Stomach (tissue), 9 donors: Measurements from ENCODE around the gene THSD7B. TPM values are rescaled to one million over a fixed set of nuclear protein-coding genes. Genes with fewer than 3 reads are reported as not detected.
A peak's percentile ranks its signal among the peaks of the same experiment; 100 is the strongest.

Experiments used
- DNase-seq, 2 donors: peaks; one replicate each; pipeline versions ENCODE4 v3.0.0 to v3.0.0-alpha.2; 2013 to 2019
- H3K27ac ChIP-seq, 5 donors: fragments of 200-600 bp in 4 of 5; sonication (generic) in 4 of 5; one replicate each; pipeline ENCODE4 v1.5.1; 2013 to 2019; ENCODE audit warnings: mild to moderate bottlenecking in 1 of 5, moderate library complexity in 1 of 5
- H3K27me3 ChIP-seq, 3 donors: fragments of 200-600 bp; sonication (generic); one replicate each; pipeline ENCODE4 v1.5.1; 2017 to 2019; ENCODE audit warnings: mixed run types in 1 of 3
- H3K36me3 ChIP-seq, 4 donors: fragments of 200-600 bp; sonication (generic); 1 replicate in 3 of 4; 2 replicates in 1 of 4; pipeline ENCODE4 v1.5.1; 2016 to 2019
- H3K4me1 ChIP-seq, 4 donors: fragments of 200-600 bp; sonication (generic); one replicate each; pipeline ENCODE4 v1.5.1; 2016 to 2019
- H3K4me3 ChIP-seq, 4 donors: fragments of 200-600 bp; sonication (generic) in 3 of 4; one replicate each; pipeline ENCODE4 v1.5.1; 2016 to 2019; ENCODE audit warnings: mild to moderate bottlenecking in 1 of 4
- H3K9me3 ChIP-seq, 4 donors: fragments of 200-600 bp; sonication (generic); one replicate each; pipeline ENCODE4 v1.5.1; 2016 to 2019
- CTCF ChIP-seq, 7 experiments: fragments of 450-650 bp in 4 of 7; fragments of 200-600 bp in 3 of 7; sonication (generic) in 3 of 7; IDR thresholded peaks; one replicate each; pipeline ENCODE4 v1.5.1; 2016 to 2019; ENCODE audit warnings: antibody characterized with exemption in 7 of 7, control low read depth in 2 of 7, mild to moderate bottlenecking in 1 of 7
- EP300 ChIP-seq: sonication (generic); formaldehyde crosslinking; IDR thresholded peaks from one replicate; pipeline ENCODE4 v1.6.1; 2017; ENCODE audit warnings: antibody characterized with exemption
- POLR2A ChIP-seq, 4 donors: fragments of 450-650 bp; IDR thresholded peaks; one replicate each; pipeline ENCODE4 v1.6.1; 2016; ENCODE audit warnings: antibody characterized with exemption in 4 of 4, control low read depth in 2 of 4, mild to moderate bottlenecking in 1 of 4, moderate library complexity in 1 of 4
- POLR2AphosphoS5 ChIP-seq, 3 donors: sonication (generic); formaldehyde crosslinking; IDR thresholded peaks; one replicate each; pipeline ENCODE4 v1.6.1; 2016; ENCODE audit warnings: antibody characterized with exemption in 3 of 3
- WGBS, 5 donors: extraction: QIAGEN DNeasy Blood & Tissue Kit in 3 of 5; methylation state at CpG; one replicate each; pipeline versions ENCODE4 v1.1.5 to v1.1.7; 2013 to 2018; 5-methylcytosine and 5-hydroxymethylcytosine counted together
- intact Hi-C: fragments of 100-400 bp; cut with DNase I; formaldehyde crosslinking; loops from one replicate; pipeline ENCODE4 v1.15.1; 2023; ENCODE audit warnings: low total_unique reads
- polyA plus RNA-seq, 3 donors: library from polyadenylated mRNA; stranded (reverse); fragments of 200-250 nt; gene quantifications; one replicate each; pipeline ENCODE4 v1.2.3, GENCODE V29; 2013
- total RNA-seq, 5 donors: library from RNA; depleted of rRNA; stranded (reverse); fragments of >200 nt; gene quantifications; one replicate each; pipeline versions ENCODE4 v1.1.0 to v1.2.3, GENCODE V29; 2014 to 2016
- donor health status: healthy with polysubstance abuse.
- donor health status: Bipolar disorder and iron deficiency.
- donor health status: healthy.

THSD7B gene
- total and polyA plus RNA-seq, 8 donors, result 0.05 to 4.4 TPM; not detected in 6

GRCh38 chr2:137454886-137455285 lies 689.5 kb downstream of the THSD7B start:
- no peaks in the 10 kb centered on the region for H3K4me1 ChIP-seq
- no peak for DNase-seq
- intact Hi-C loops, result no loop called here
- no peak overlapping the region for H3K4me3 ChIP-seq
- no peak for TF ChIP-seq EP300
- no peak for TF ChIP-seq POLR2AphosphoS5 (IDR thresholded peaks at IDR 0.05)
- no peak for TF ChIP-seq POLR2A (IDR thresholded peaks at IDR 0.05)
- TF ChIP-seq CTCF (IDR thresholded peaks at IDR 0.05), result no peak
- 50 to 70% (median 60%) methylated on average over 2 of the region's 2 CpGs for WGBS, 5 donors
- no peaks in the 10 kb centered on the region for H3K36me3 ChIP-seq
- no peaks in the 10 kb centered on the region for H3K9me3 ChIP-seq
- H3K27me3 ChIP-seq, result no peaks in the 10 kb centered on the region
- H3K27ac ChIP-seq, result no peak overlapping the region

- no peaks in the 10 kb centered on the region for H3K36me3 ChIP-seq
- no peak for TF ChIP-seq EP300
- peak in 5 of 7 experiments; percentile 11 to 36 (median 28) for TF ChIP-seq CTCF (IDR thresholded peaks at IDR 0.05)
- no peak for TF ChIP-seq POLR2A (IDR thresholded peaks at IDR 0.05)
- H3K9me3 ChIP-seq, result no peaks in the 10 kb centered on the region
- intact Hi-C loops, result loop anchor here (10.0 kb wide), 1 partner anchor 367 kb away; no protein-coding TSS in a partner anchor
- 28 to 39% (median 32%) methylated on average over 3 of the region's 3 CpGs for WGBS, 5 donors
- DNase-seq, result peak in 1 of 2 donors; percentile 67
- H3K27ac ChIP-seq, result no peak overlapping the region
- no peak overlapping the region for H3K4me3 ChIP-seq
- no peaks in the 10 kb centered on the region for H3K4me1 ChIP-seq
- no peaks in the 10 kb centered on the region for H3K27me3 ChIP-seq
These were observed 702.0 kb downstream of the THSD7B start for GRCh38 chr2:137467246-137467862.

GRCh38 chr2:137493261-137493660 lies 727.9 kb downstream of the THSD7B start:
- 42 to 68% (median 52%) methylated on average over 5 of the region's 5 CpGs for WGBS, 5 donors
- no peak overlapping the region for H3K27ac ChIP-seq
- DNase-seq, result no peak
- H3K4me3 ChIP-seq, result no peak overlapping the region
- no peaks in the 10 kb centered on the region for H3K9me3 ChIP-seq
- intact Hi-C loops, result no loop called here
- H3K27me3 ChIP-seq, result no peaks in the 10 kb centered on the region
- no peak for TF ChIP-seq CTCF (IDR thresholded peaks at IDR 0.05)
- no peak for TF ChIP-seq POLR2AphosphoS5 (IDR thresholded peaks at IDR 0.05)
- no peak for TF ChIP-seq EP300
- no peak for TF ChIP-seq POLR2A (IDR thresholded peaks at IDR 0.05)
- H3K36me3 ChIP-seq, result no peaks in the 10 kb centered on the region
- no peaks in the 10 kb centered on the region for H3K4me1 ChIP-seq

GRCh38 chr2:137500599-137500998 lies 735.3 kb downstream of the THSD7B start:
- Histone ChIP-seq H3K4me1 (no peaks in the 10 kb centered on the region), H3K27me3 (no peaks in the 10 kb centered on the region), H3K9me3 (no peaks in the 10 kb centered on the region), H3K4me3 (no peak overlapping the region), H3K27ac (no peak overlapping the region), H3K36me3 (no peaks in the 10 kb centered on the region)
- 80 to 88% (median 86%) methylated on average over 3 of the region's 3 CpGs for WGBS, 5 donors
- intact Hi-C loops, result no loop called here
- DNase-seq, result no peak
- TF ChIP-seq POLR2AphosphoS5 (IDR thresholded peaks at IDR 0.05) (no peak), POLR2A (IDR thresholded peaks at IDR 0.05) (no peak), CTCF (IDR thresholded peaks at IDR 0.05) (no peak), EP300 (no peak)
